ENCODE data around the gene EIF5AL1. TPM values are rescaled to one million over a fixed set of nuclear protein-coding genes. Genes with fewer than 3 reads are reported as not detected.
"Not testable (repeated sequence)": the region's sequence is repeated elsewhere in the genome, so short reads cannot be mapped to it uniquely, and the experiment has no call there.

EIF5AL1 gene
- total and polyA plus RNA-seq, 2 of the 8 experiments (the other 6 are each of a cell fraction or from before 2014, with no cell fraction given) = 1.7 to 2.2 TPM

GRCh38 chr10:79525049-79525710, 12.8 kb downstream of the EIF5AL1 start:
- CTCF ChIA-PET (ENCODE audit: partially characterized antibody); H3K27me3 ChIP-seq (replicated peaks in 1 of 4; ENCODE audit: control insufficient read depth in 3 of 4, extremely low read depth in 1 of 4, insufficient read depth in 3 of 4, low read length in 3 of 4); H3K9me3 ChIP-seq (ENCODE audit: insufficient read depth in 2 of 2, low read depth in 1 of 2, low read length in 1 of 2); H3K9ac ChIP-seq (replicated peaks in 1 of 4; ENCODE audit: extremely low read depth in 1 of 4, low read depth in 3 of 4, low read length in 3 of 4); H3K23me2 ChIP-seq (ENCODE audit: low read depth, low read length); H3K79me1 ChIP-seq (ENCODE audit: low read depth, low read length); H4K91ac ChIP-seq (replicated peaks; ENCODE audit: insufficient read length, low read length); H3K4ac ChIP-seq (replicated peaks; ENCODE audit: insufficient read length, low read depth, low read length); H4K8ac ChIP-seq (ENCODE audit: extremely low read depth, insufficient read depth, low read length); H3K23ac ChIP-seq (ENCODE audit: insufficient read length); H3K27ac ChIP-seq (ENCODE audit: low read depth, low read length); H2BK120ac ChIP-seq (replicated peaks; ENCODE audit: low read depth, low read length); H3K56ac ChIP-seq (replicated peaks; ENCODE audit: insufficient read length, low read depth, low read length); H3K4me2 ChIP-seq (ENCODE audit: insufficient read depth in 1 of 2, low read depth in 2 of 2, low read length in 2 of 2); H2BK15ac ChIP-seq (ENCODE audit: low read length); H3K4me1 ChIP-seq (replicated peaks in 1 of 4; ENCODE audit: control insufficient read depth in 3 of 4, insufficient read depth in 4 of 4, low read length in 3 of 4); H4K20me1 ChIP-seq (replicated peaks in 1 of 2; ENCODE audit: control insufficient read depth in 1 of 2, insufficient read depth in 2 of 2, low read length in 2 of 2); H2BK20ac ChIP-seq (ENCODE audit: low read length); H3K14ac ChIP-seq (ENCODE audit: insufficient read length); H2AFZ ChIP-seq (ENCODE audit: low read length); H3K4me3 ChIP-seq (ENCODE audit: extremely low read depth in 1 of 4, insufficient read depth in 2 of 4, low read depth in 3 of 4, low read length in 4 of 4); H2BK5ac ChIP-seq (ENCODE audit: low read depth, low read length); H2BK12ac ChIP-seq (ENCODE audit: low read depth, low read length); H2AK5ac ChIP-seq (ENCODE audit: low read depth, low read length); FAIRE-seq; DNase-seq (ENCODE audit: low read depth in 1 of 2, low spot score in 2 of 2); POLR2A ChIA-PET (ENCODE audit: partially characterized antibody); H4K5ac ChIP-seq (ENCODE audit: insufficient read length, low read depth, low read length); H3K79me2 ChIP-seq (ENCODE audit: control insufficient read depth in 1 of 2, insufficient read depth in 2 of 2, low read length in 2 of 2); H3K36me3 ChIP-seq (ENCODE audit: control insufficient read depth in 2 of 4, insufficient read depth in 4 of 4, low read length in 3 of 4); H3K18ac ChIP-seq (ENCODE audit: extremely low read depth, low read length): not testable (repeated sequence)
- WGBS, 2 experiments (ENCODE audit: extremely low coverage in 1 of 2, insufficient coverage in 1 of 2, insufficient read length in 1 of 2, insufficient replicate concordance in 2 of 2, low coverage in 1 of 2, low lambda C conversion rate in 2 of 2, missing lambda C conversion rate in 1 of 2) = 82% methylated on average over 5 of the region's 8 CpGs; no CpG with 5 or more reads in 1 of the 2 experiments

- H3K4me3 ChIP-seq (ENCODE audit: extremely low read depth in 1 of 4, insufficient read depth in 2 of 4, low read depth in 3 of 4, low read length in 4 of 4); H2BK120ac ChIP-seq (replicated peaks; ENCODE audit: low read depth, low read length); H3K9me3 ChIP-seq (ENCODE audit: insufficient read depth in 2 of 2, low read depth in 1 of 2, low read length in 1 of 2); H4K91ac ChIP-seq (replicated peaks; ENCODE audit: insufficient read length, low read length); H3K23me2 ChIP-seq (ENCODE audit: low read depth, low read length); H2BK5ac ChIP-seq (ENCODE audit: low read depth, low read length); H3K9ac ChIP-seq (replicated peaks in 1 of 4; ENCODE audit: extremely low read depth in 1 of 4, low read depth in 3 of 4, low read length in 3 of 4); H3K27ac ChIP-seq (ENCODE audit: low read depth, low read length); H3K14ac ChIP-seq (ENCODE audit: insufficient read length); H3K79me1 ChIP-seq (ENCODE audit: low read depth, low read length); H2BK12ac ChIP-seq (ENCODE audit: low read depth, low read length); H4K20me1 ChIP-seq (replicated peaks in 1 of 2; ENCODE audit: control insufficient read depth in 1 of 2, insufficient read depth in 2 of 2, low read length in 2 of 2); POLR2A ChIA-PET (ENCODE audit: partially characterized antibody); H4K5ac ChIP-seq (ENCODE audit: insufficient read length, low read depth, low read length); H2AFZ ChIP-seq (ENCODE audit: low read length); H3K56ac ChIP-seq (replicated peaks; ENCODE audit: insufficient read length, low read depth, low read length); H3K4me1 ChIP-seq (replicated peaks in 1 of 4; ENCODE audit: control insufficient read depth in 3 of 4, insufficient read depth in 4 of 4, low read length in 3 of 4); H4K8ac ChIP-seq (ENCODE audit: extremely low read depth, insufficient read depth, low read length); H3K27me3 ChIP-seq (replicated peaks in 1 of 4; ENCODE audit: control insufficient read depth in 3 of 4, extremely low read depth in 1 of 4, insufficient read depth in 3 of 4, low read length in 3 of 4); H3K4me2 ChIP-seq (ENCODE audit: insufficient read depth in 1 of 2, low read depth in 2 of 2, low read length in 2 of 2); H3K36me3 ChIP-seq (ENCODE audit: control insufficient read depth in 2 of 4, insufficient read depth in 4 of 4, low read length in 3 of 4); H3K18ac ChIP-seq (ENCODE audit: extremely low read depth, low read length); H2BK15ac ChIP-seq (ENCODE audit: low read length); H3K79me2 ChIP-seq (ENCODE audit: control insufficient read depth in 1 of 2, insufficient read depth in 2 of 2, low read length in 2 of 2); H2AK5ac ChIP-seq (ENCODE audit: low read depth, low read length); H3K23ac ChIP-seq (ENCODE audit: insufficient read length); FAIRE-seq; H3K4ac ChIP-seq (replicated peaks; ENCODE audit: insufficient read length, low read depth, low read length); DNase-seq (ENCODE audit: low read depth in 1 of 2, low spot score in 2 of 2); H2BK20ac ChIP-seq (ENCODE audit: low read length): not testable (repeated sequence)
- WGBS, 2 experiments (ENCODE audit: extremely low coverage in 1 of 2, insufficient coverage in 1 of 2, insufficient read length in 1 of 2, insufficient replicate concordance in 2 of 2, low coverage in 1 of 2, low lambda C conversion rate in 2 of 2, missing lambda C conversion rate in 1 of 2) = 82% methylated on average over 4 of the region's 4 CpGs; no CpG with 5 or more reads in 1 of the 2 experiments
- CTCF ChIA-PET (ENCODE audit: partially characterized antibody) = interaction anchor here (0.6 kb wide), 1 partner anchor 60 kb away, joined by 3 read pairs; no protein-coding TSS in a partner anchor
These were observed 15.9 kb downstream of the EIF5AL1 start for GRCh38 chr10:79528261-79528660.
